PC-3 (cell line): ENCODE results near the gene FOXP1. TPM values are rescaled to one million over a fixed set of nuclear protein-coding genes. Genes with fewer than 3 reads are reported as not detected.

Source experiments
- ATAC-seq: fragments of 200-7000 bp; cut with Tn5 transposase; 2 replicates; pipeline ENCODE4 v1.9.1; 2020; ENCODE audit warnings: mild to moderate bottlenecking, moderate library complexity
- BruUV-seq: library from RNA; stranded (reverse); fragments of 400-500 nt; replicated peaks from 2 replicates; lab custom pipeline; 2021; lab: Mats Ljungman, UMichigan
- CTCF ChIA-PET: fragments of 300-600 bp; sonication (Branson Sonifier 250); formaldehyde crosslinking; loops from one replicate; lab custom pipeline; 2022; ENCODE audit warnings: antibody characterized with exemption; lab: Charles Lee
- POLR2A ChIA-PET: fragments of 300-600 bp; sonication (Branson Sonifier 250); formaldehyde crosslinking; loops from one replicate; lab custom pipeline; 2022; ENCODE audit warnings: antibody characterized with exemption; ENCODE audit not compliant: unreplicated experiment; lab: Charles Lee
- DNase-seq: peaks from one replicate; pipeline ENCODE4 v3.0.0-alpha.2; 2015
- H2AFZ ChIP-seq: fragments of 300-600 bp; sonication (generic); 2 replicates; pipeline ENCODE4 v1.6.0; 2016; ENCODE audit warnings: antibody characterized with exemption, low read length
- H3F3A ChIP-seq: fragments of 300-600 bp; sonication (generic); one replicate; pipeline ENCODE4 v1.6.0; 2017; ENCODE audit warnings: antibody characterized with exemption, low read length, control low read depth, mild to moderate bottlenecking; ENCODE audit not compliant: unreplicated experiment
- H3K27ac ChIP-seq: fragments of 300-600 bp; sonication (generic); 2 replicates; pipeline ENCODE4 v1.5.1; 2016; ENCODE audit warnings: mild to moderate bottlenecking, low read length
- H3K27me3 ChIP-seq: fragments of 300-600 bp; sonication (generic); 2 replicates; pipeline ENCODE4 v1.6.1; 2016; ENCODE audit warnings: low read length, mixed read lengths
- H3K36me3 ChIP-seq: fragments of 300-600 bp; sonication (generic); 2 replicates; pipeline ENCODE4 v1.6.1; 2016; ENCODE audit warnings: low read depth, mixed run types, low read length, mixed read lengths
- H3K4me1 ChIP-seq: fragments of 300-600 bp; sonication (generic); 2 replicates; pipeline ENCODE4 v1.5.1; 2016; ENCODE audit warnings: low read length; ENCODE audit not compliant: insufficient read depth
- H3K4me2 ChIP-seq: fragments of 300-600 bp; sonication (generic); 2 replicates; pipeline ENCODE4 v1.6.0; 2016; ENCODE audit warnings: low read length
- H3K4me3 ChIP-seq: fragments of 300-600 bp; sonication (generic); 2 replicates; pipeline ENCODE4 v1.5.1; 2016; ENCODE audit warnings: mild to moderate bottlenecking, low read length, mixed read lengths
- H3K79me2 ChIP-seq: fragments of 300-600 bp; sonication (generic); 2 replicates; pipeline ENCODE4 v1.6.1; 2017; ENCODE audit warnings: low read length, mixed read lengths
- H3K9ac ChIP-seq: fragments of 300-600 bp; sonication (generic); 2 replicates; pipeline ENCODE4 v1.6.0; 2016; ENCODE audit warnings: mild to moderate bottlenecking, low read length
- H3K9me2 ChIP-seq: fragments of 300-600 bp; sonication (generic); replicated peaks from 2 replicates; pipeline ENCODE4 v1.6.1; 2016; ENCODE audit warnings: mixed run types, low read length, mixed read lengths
- H3K9me3 ChIP-seq: fragments of 300-600 bp; sonication (generic); 2 replicates; pipeline ENCODE4 v1.6.1; 2016; ENCODE audit warnings: low read length, mixed read lengths
- H4K20me1 ChIP-seq: fragments of 300-600 bp; sonication (generic); 2 replicates; pipeline ENCODE4 v1.6.1; 2016; ENCODE audit warnings: low read length, mixed read lengths
- EZH2 ChIP-seq: fragments of 300-600 bp; sonication (generic); IDR thresholded peaks from one replicate; pipeline ENCODE4 v1.6.1; 2017; ENCODE audit warnings: antibody characterized with exemption, mild to moderate bottlenecking, low read length; ENCODE audit not compliant: unreplicated experiment
- EZH2phosphoT487 ChIP-seq: fragments of 300-600 bp; sonication (generic); IDR thresholded peaks from 2 replicates; pipeline ENCODE4 v1.6.1; 2018; ENCODE audit warnings: mild to moderate bottlenecking, antibody characterized with exemption, low read length, borderline replicate concordance
- intact Hi-C: fragments of 100-400 bp; cut with micrococcal nuclease; formaldehyde crosslinking; loops from 2 replicates; pipeline ENCODE4 v1.9.0; 2023
- total RNA-seq: library from RNA; depleted of rRNA; stranded (reverse); fragments of >200 nt; gene quantifications from 2 replicates; pipeline ENCODE4 v1.2.3, GENCODE V29; 2014
- TF ChIP-seq, protein P1 (sequence below): fragments of 300-600 bp; sonication (generic); conservative IDR thresholded peaks from 2 replicates; pipeline ENCODE4 v1.5.1; 2017; ENCODE audit warnings: antibody characterized with exemption, low read depth, mild to moderate bottlenecking, low read length

FOXP1 gene
- total RNA-seq, 1 experiment from 2014 or later: 35.3 TPM

DNA sequence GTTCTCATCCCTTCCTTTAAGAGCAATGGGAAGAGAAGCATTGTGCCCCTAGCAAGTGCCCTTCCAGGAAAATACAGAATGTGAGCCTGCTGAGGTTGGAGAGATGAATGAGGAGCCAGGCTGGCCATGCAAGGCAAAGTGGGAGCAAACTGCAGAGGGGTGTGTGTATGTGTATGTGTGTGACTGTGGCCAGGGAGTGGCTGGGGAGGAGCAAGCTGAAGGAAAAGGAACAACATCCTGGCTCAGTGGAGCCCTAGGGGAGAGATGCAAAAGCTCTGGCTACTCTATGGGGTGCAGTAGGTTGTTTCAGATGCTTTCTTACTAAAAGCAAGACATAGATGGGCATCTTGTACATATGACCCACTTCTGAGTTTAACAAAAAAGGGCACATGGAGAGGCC lies 20.6 kb downstream of the FOXP1 start:
- ATAC-seq: no peak
- no peaks in the 10 kb centered on the region for H3K9me3 ChIP-seq
- H2AFZ ChIP-seq: no peak overlapping the region
- no peaks in the 10 kb centered on the region for H3K4me1 ChIP-seq
- DNase-seq: no peak
- no peaks in the 10 kb centered on the region for H3F3A ChIP-seq
- no peak overlapping the region for H3K9ac ChIP-seq
- H3K27ac ChIP-seq: no peak overlapping the region
- H3K27me3 ChIP-seq: no peaks in the 10 kb centered on the region
- intact Hi-C loops: no loop called here
- ChIA-PET POLR2A (no interaction called here), CTCF (no interaction called here)
- H3K4me3 ChIP-seq: no peak overlapping the region
- H4K20me1 ChIP-seq: no peaks in the 10 kb centered on the region
- no peaks in the 10 kb centered on the region for H3K9me2 ChIP-seq
- BruUV-seq: no TSS peak
- H3K36me3 ChIP-seq: no peaks in the 10 kb centered on the region
- H3K4me2 ChIP-seq: no peak overlapping the region
- TF ChIP-seq EZH2: no peak
- TF ChIP-seq EZH2phosphoT487: no peak
- TF ChIP-seq, protein P1, sequence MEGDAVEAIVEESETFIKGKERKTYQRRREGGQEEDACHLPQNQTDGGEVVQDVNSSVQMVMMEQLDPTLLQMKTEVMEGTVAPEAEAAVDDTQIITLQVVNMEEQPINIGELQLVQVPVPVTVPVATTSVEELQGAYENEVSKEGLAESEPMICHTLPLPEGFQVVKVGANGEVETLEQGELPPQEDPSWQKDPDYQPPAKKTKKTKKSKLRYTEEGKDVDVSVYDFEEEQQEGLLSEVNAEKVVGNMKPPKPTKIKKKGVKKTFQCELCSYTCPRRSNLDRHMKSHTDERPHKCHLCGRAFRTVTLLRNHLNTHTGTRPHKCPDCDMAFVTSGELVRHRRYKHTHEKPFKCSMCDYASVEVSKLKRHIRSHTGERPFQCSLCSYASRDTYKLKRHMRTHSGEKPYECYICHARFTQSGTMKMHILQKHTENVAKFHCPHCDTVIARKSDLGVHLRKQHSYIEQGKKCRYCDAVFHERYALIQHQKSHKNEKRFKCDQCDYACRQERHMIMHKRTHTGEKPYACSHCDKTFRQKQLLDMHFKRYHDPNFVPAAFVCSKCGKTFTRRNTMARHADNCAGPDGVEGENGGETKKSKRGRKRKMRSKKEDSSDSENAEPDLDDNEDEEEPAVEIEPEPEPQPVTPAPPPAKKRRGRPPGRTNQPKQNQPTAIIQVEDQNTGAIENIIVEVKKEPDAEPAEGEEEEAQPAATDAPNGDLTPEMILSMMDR: no peak
- H3K79me2 ChIP-seq: no peaks in the 10 kb centered on the region

DNA sequence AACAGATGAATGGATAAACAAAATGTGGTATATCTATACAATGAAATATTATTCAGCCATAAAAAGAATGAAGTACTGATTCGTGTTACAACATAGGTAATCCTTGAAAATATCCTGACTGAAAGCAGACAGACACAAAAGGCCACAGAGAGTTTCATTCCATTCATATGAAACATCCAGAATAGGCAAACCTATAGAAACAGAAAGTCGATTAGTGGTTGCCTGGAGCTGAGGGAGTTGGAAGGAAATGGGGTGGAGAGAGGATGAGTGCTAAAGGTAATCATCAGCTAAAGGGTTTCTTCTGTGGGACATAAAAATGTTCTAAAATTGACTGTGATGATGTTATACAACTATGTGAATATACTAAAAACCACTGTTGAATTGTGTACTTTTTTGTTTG lies 22.9 kb downstream of the FOXP1 start:
- ChIA-PET POLR2A (no interaction called here), CTCF (no interaction called here)
- H4K20me1 ChIP-seq: no peaks in the 10 kb centered on the region
- no peak overlapping the region for H3K27ac ChIP-seq
- H3K27me3 ChIP-seq: no peaks in the 10 kb centered on the region
- no peak overlapping the region for H3K4me3 ChIP-seq
- BruUV-seq: no TSS peak
- no peaks in the 10 kb centered on the region for H3K79me2 ChIP-seq
- H3K36me3 ChIP-seq: no peaks in the 10 kb centered on the region; the same call in 1 of the 2 replicates
- ATAC-seq (no peak), DNase-seq (peak; percentile 33)
- 0 out of 2 replicates have a peak, but pooled peaks cover 3% of the 10 kb centered on the region for H3K9me3 ChIP-seq
- no peaks in the 10 kb centered on the region for H3F3A ChIP-seq
- intact Hi-C loops: no loop called here
- H2AFZ ChIP-seq: no peak overlapping the region
- no peak for TF ChIP-seq EZH2
- no peak for TF ChIP-seq EZH2phosphoT487
- TF ChIP-seq, protein P1: no peak
- no peak overlapping the region for H3K9ac ChIP-seq
- H3K4me2 ChIP-seq: no peak overlapping the region
- H3K4me1 ChIP-seq: no peaks in the 10 kb centered on the region
- no peaks in the 10 kb centered on the region for H3K9me2 ChIP-seq

DNA sequence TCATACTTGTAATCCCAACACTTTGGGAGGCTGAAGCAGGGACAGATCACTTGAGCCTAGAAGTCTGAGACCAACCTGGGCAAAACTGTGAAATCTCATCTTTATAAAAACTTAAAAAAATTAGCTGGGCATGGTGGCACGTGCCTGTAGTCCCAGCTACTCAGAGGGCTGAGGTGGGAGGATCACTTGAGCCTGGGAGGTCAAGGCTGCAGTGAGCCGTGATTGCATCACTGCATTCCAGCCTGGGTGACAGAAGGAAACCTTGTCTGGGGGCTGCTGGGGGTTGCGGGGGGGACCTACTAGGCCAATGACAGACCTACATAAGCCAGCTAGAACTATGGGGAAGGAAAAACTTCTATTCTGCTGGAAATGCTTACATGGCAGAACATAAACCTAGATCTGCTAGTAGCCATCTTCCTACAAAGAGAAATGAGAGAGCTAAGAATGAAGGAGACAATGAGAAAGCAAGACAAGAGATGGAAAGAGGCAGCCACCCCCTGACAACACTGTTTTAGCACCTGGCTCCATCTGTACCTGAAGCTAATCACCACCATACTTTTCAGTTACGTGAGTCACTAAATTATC lies 23.9 kb downstream of the FOXP1 start:
- H3K4me2 ChIP-seq: no peak overlapping the region
- no peaks in the 10 kb centered on the region for H3F3A ChIP-seq
- H3K9me3 ChIP-seq: 0 out of 2 replicates have a peak, but pooled peaks cover 3% of the 10 kb centered on the region
- H3K27me3 ChIP-seq: no peaks in the 10 kb centered on the region
- DNase-seq: no peak
- no peak for ATAC-seq
- no peak for TF ChIP-seq EZH2
- TF ChIP-seq, protein P1: no peak
- TF ChIP-seq EZH2phosphoT487: no peak
- H4K20me1 ChIP-seq: no peaks in the 10 kb centered on the region
- ChIA-PET POLR2A (no interaction called here), CTCF (no interaction called here)
- no TSS peak for BruUV-seq
- H2AFZ ChIP-seq: no peak overlapping the region
- no peak overlapping the region for H3K27ac ChIP-seq
- no peaks in the 10 kb centered on the region; the same call in 1 of the 2 replicates for H3K36me3 ChIP-seq
- H3K4me1 ChIP-seq: no peaks in the 10 kb centered on the region
- no peaks in the 10 kb centered on the region for H3K79me2 ChIP-seq
- intact Hi-C loops: no loop called here
- H3K9me2 ChIP-seq: no peaks in the 10 kb centered on the region
- no peak overlapping the region for H3K4me3 ChIP-seq
- no peak overlapping the region for H3K9ac ChIP-seq
